Fibroblast of lung (primary cell): ENCODE results near the gene PBX1.

Source experiments
- EZH2 ChIP-seq: IDR thresholded peaks from 2 replicates; pipeline ENCODE4 v1.5.1; 2012; ENCODE audit warnings: low read length, control low read depth, mild to moderate bottlenecking; ENCODE audit errors: missing control alignments
- TF ChIP-seq, protein P1 (sequence below), 2 donors: IDR thresholded peaks in 1 of 2; conservative IDR thresholded peaks in 1 of 2; 1 replicate in 1 of 2; 2 replicates in 1 of 2; pipeline ENCODE4 v1.5.1; 2011 to 2012; ENCODE audit warnings: low read length in 2 of 2, control low read depth in 1 of 2, inconsistent platforms in 1 of 2, low read depth in 1 of 2, mild to moderate bottlenecking in 1 of 2

DNA sequence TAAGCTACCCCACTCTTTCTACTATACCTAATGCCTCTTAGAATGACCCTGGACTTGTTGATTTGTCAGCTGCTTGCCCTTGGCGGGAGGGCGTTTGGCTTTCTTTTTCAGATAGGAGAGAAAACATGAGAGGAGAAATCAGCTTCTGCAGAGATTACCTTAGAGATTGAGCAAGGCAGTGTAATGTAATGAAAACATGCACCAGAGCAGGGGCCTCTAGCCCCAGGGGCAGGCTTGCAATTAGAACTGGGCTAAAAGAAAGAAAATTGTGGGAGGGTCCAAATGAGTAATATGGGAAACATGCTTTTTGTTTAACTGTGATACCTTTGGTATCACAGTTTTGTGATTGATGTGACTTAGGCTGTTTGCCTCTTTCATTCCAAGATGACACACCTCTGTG is 89.7 kb downstream of the PBX1 start:
- TF ChIP-seq, protein P1, sequence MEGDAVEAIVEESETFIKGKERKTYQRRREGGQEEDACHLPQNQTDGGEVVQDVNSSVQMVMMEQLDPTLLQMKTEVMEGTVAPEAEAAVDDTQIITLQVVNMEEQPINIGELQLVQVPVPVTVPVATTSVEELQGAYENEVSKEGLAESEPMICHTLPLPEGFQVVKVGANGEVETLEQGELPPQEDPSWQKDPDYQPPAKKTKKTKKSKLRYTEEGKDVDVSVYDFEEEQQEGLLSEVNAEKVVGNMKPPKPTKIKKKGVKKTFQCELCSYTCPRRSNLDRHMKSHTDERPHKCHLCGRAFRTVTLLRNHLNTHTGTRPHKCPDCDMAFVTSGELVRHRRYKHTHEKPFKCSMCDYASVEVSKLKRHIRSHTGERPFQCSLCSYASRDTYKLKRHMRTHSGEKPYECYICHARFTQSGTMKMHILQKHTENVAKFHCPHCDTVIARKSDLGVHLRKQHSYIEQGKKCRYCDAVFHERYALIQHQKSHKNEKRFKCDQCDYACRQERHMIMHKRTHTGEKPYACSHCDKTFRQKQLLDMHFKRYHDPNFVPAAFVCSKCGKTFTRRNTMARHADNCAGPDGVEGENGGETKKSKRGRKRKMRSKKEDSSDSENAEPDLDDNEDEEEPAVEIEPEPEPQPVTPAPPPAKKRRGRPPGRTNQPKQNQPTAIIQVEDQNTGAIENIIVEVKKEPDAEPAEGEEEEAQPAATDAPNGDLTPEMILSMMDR (conservative IDR thresholded peaks at IDR 0.05 in 1 of 2, IDR thresholded peaks at IDR 0.05 in 1 of 2; ENCODE audit: low read depth in 1 of 2, low read length in 2 of 2), result no peak
- no peak for TF ChIP-seq EZH2
